GM18951 (cell line): ENCODE measurements around the gene PFDN2.

Source experiments
- POLR2A ChIP-seq: IDR thresholded peaks from 4 replicates; pipeline ENCODE4 v1.6.1; 2011; ENCODE audit warnings: mild to moderate bottlenecking; ENCODE audit not compliant: insufficient read length, insufficient read depth; ENCODE audit errors: extremely low read depth
- in situ Hi-C: fragments of 300-500 bp; cut with MboI; formaldehyde crosslinking; loops from one replicate; pipeline ENCODE4 v1.12.0; 2022; ENCODE audit warnings: low sequenced_read_pairs, mixed read lengths, inconsistent platforms; ENCODE audit not compliant: unreplicated experiment

The PFDN2 gene

GRCh38 chr1:161088587-161089110 lies 29.2 kb downstream of the PFDN2 start:
- in situ Hi-C loops = no loop called here
- no peak for TF ChIP-seq POLR2A

- no peak for TF ChIP-seq POLR2A
- in situ Hi-C loops = no loop called here
These were observed 31.4 kb downstream of the PFDN2 start for GRCh38 chr1:161086457-161086856.

GRCh38 chr1:161085165-161085564 lies 32.7 kb downstream of the PFDN2 start:
- in situ Hi-C loops = no loop called here
- TF ChIP-seq POLR2A = no peak

GRCh38 chr1:161084597-161084988 lies 33.2 kb downstream of the PFDN2 start:
- TF ChIP-seq POLR2A = no peak
- in situ Hi-C loops = no loop called here

GRCh38 chr1:161083748-161084596 lies 33.9 kb downstream of the PFDN2 start:
- no peak for TF ChIP-seq POLR2A
- in situ Hi-C loops = no loop called here

GRCh38 chr1:161082996-161083747 lies 34.7 kb downstream of the PFDN2 start:
- TF ChIP-seq POLR2A = no peak
- in situ Hi-C loops = no loop called here

GRCh38 chr1:161082483-161082882 lies 35.4 kb downstream of the PFDN2 start:
- TF ChIP-seq POLR2A = no peak
- in situ Hi-C loops = no loop called here

- no peak for TF ChIP-seq POLR2A
- in situ Hi-C loops = no loop called here
These were observed 36.3 kb downstream of the PFDN2 start for GRCh38 chr1:161081519-161081918.

- no peak for TF ChIP-seq POLR2A
- in situ Hi-C loops = no loop called here
These were observed 37.1 kb downstream of the PFDN2 start for GRCh38 chr1:161080441-161081405.

- no peak for TF ChIP-seq POLR2A
- in situ Hi-C loops = no loop called here
These were observed 38.3 kb downstream of the PFDN2 start for GRCh38 chr1:161079436-161080110.

- TF ChIP-seq POLR2A = no peak
- in situ Hi-C loops = no loop called here
These were observed 40.4 kb downstream of the PFDN2 start for GRCh38 chr1:161077426-161077825.

GRCh38 chr1:161076410-161076809 lies 41.4 kb downstream of the PFDN2 start:
- no peak for TF ChIP-seq POLR2A
- in situ Hi-C loops = no loop called here

- TF ChIP-seq POLR2A = no peak
- in situ Hi-C loops = no loop called here
These were observed 43.0 kb downstream of the PFDN2 start for GRCh38 chr1:161074676-161075368.
